GM23248 (cell line): Measurements from ENCODE around the gene KIF24.

Experiments
- EZH2 ChIP-seq: fragments of 200-600 bp; sonication (generic); IDR thresholded peaks from 2 replicates; pipeline ENCODE4 v1.6.1; 2018; ENCODE audit warnings: antibody characterized with exemption, mild to moderate bottlenecking; ENCODE audit not compliant: insufficient read depth, poor library complexity, severe bottlenecking
- EZH2phosphoT487 ChIP-seq: fragments of 200-600 bp; sonication (generic); IDR thresholded peaks from 2 replicates; pipeline ENCODE4 v1.6.1; 2018; ENCODE audit warnings: antibody characterized with exemption, moderate library complexity, mild to moderate bottlenecking, low read depth; ENCODE audit not compliant: insufficient read depth

GRCh38 chr9:34334916-34335315 is 5.8 kb upstream of the KIF24 start:
- TF ChIP-seq EZH2 (no peak), EZH2phosphoT487 (no peak)
